HG02852 (cell line): ENCODE results near the gene VGLL4.
A peak's percentile ranks its signal among the peaks of the same experiment; 100 is the strongest.
"Not testable (repeated sequence)": the region's sequence is repeated elsewhere in the genome, so short reads cannot be mapped to it uniquely, and the experiment has no call there.

Source experiments
- ATAC-seq: cut with Tn5 transposase; IDR thresholded peaks from one replicate; pipeline ENCODE4 v1.9.1; 2021; ENCODE audit warnings: mild to moderate bottlenecking, moderate library complexity; ENCODE audit not compliant: unreplicated experiment

VGLL4 gene

DNA sequence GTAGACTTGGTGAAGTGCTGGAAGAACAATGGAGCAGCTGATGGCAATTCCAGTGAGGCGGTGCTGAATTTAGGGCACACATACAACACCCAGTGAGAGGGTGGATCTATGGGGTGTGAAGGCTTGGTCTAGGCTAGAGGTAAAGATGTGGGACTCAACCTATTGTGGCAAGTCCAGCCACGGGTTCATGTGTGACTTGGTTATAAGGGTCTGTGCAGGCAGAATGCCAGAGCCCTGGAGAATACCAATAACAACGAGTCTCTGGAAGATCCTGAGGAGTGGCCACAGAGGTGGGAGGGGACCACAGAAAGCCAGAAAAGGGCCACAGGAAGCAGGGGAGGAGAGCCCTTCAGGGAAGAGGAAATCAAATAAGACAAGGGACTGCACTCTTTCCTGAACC is 55.0 kb downstream of the VGLL4 start:
- ATAC-seq, result no peak

DNA sequence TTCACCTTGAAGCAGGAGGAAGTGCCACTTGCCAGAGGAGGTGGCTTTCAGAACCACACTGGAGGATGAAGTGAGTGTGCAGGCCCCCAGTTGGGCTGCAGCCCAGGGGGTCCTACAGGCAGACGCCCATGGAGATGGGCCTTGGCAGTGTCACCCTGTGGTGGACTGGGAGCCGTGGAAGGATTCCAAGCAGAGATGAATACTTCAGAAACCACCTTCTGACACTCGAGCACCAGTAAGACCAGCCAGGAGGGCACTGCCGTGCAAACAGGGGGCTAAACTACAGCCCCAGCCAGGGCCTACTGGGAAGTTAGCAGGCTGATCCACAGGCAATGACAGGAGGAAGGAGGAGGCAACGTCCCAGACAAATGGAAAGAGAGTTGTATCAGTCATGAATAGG is 55.4 kb downstream of the VGLL4 start:
- ATAC-seq, result no peak

DNA sequence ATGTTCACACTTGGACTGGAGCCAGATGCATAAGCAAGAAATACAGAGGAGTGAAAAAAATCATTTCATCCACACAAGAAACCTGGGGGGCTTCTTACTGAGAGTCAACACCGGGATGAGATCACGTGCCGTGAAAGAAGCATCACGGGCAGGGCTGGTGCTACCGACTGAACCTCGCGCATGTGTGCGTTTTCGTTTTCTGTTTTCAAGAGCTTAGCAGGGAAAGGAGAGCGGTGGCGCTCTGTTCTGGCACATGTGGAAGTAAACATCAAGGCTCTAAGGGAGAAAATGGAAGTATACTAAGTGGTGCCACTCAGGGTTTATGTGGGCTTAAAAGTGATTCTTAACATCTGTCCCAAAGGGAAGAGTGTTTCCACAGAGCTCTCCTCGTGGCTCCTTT is 55.9 kb downstream of the VGLL4 start:
- no peak for ATAC-seq

DNA sequence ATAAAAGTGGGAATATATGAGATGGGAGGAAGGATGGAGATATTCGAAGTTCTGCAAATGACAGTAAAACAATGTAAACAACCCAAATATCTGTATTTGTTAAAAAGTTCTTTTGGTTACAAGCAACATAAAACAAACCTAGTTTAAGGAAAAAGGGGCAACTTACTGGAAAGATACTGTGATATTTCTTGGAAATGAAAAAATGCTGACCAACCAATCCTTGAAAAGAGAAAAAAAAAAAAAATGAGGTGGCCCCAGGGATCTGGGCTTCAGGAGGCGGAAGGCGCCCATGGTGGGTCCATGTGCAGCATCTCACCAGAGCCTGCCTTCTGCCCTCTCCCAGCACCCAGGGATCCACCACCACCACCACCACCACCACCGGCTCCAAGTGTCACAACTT is 59.1 kb downstream of the VGLL4 start:
- ATAC-seq, result no peak

DNA sequence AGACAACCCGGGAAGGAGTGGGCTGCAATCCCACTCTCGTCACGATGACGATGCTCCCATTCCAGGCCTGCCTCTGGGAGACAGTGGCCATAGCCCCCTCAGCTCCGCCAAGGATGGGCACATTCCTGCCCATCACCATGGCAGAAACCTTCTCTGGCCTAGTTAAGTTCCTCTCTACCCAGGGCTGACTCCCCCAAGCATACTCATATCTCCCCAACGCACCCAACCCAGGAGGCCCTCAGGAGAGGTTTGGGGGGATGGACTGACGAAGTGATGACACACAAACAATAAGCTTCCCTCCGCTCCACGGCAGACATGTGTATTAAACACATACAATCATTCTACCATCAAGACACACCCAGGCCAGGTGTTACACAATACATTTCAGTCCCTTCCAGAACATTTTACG is 60.1 kb downstream of the VGLL4 start:
- no peak for ATAC-seq

DNA sequence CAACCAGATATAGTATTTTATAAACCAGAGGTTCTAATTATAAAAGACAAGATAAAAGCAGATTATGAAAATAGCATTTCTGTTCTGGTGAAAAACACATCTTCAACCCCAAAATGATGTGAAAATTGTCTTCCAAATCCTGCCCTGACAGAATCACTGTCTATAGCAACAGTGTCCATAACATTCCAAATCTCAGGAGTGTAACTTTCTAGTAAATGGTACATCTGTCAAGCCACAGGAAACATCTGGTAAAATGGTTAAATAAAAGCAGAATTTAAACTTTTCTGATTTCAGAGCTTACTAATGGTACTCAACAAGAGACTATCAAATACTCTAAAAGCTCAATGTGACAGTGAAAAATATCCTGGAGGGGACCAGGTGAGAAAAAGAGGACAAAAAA is 60.5 kb downstream of the VGLL4 start:
- ATAC-seq, result no peak

DNA sequence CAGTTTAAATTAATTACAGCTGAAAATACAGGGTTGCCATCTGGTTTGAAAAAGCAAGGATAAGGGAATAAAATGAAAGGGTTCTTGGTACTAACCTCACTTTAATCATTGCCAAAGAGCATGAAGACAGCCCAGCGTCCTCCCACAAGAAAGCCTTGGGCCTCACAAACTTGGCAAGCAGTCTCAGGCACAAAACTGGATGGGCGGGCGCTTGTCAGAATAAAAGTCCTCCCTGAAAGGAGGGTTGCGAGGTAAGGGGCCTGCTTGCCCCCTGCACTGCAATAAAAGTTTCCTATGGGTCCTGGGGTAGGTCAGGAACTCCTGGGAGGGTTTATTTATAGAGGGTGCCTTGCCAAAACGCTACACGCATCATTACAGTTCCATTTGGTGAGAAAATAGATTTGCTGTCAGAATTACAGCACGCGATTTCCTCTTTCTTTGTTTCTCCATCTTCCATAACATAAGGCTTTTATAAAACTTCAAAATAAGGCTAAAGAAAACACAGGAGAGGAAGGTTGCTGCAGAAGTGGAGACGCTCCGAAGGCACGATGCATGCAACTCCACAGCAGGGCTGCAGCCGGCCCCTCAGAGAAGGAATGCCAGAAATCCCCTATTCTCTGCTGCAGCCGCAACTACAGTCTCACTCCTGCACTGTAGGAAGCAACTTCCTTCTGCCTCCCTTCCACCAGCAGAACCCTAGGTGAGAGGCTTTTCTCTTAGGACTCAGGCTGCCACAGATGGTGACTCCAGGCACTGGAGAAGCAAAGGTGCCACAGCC is 61.3 kb downstream of the VGLL4 start:
- peak; percentile 56 for ATAC-seq

DNA sequence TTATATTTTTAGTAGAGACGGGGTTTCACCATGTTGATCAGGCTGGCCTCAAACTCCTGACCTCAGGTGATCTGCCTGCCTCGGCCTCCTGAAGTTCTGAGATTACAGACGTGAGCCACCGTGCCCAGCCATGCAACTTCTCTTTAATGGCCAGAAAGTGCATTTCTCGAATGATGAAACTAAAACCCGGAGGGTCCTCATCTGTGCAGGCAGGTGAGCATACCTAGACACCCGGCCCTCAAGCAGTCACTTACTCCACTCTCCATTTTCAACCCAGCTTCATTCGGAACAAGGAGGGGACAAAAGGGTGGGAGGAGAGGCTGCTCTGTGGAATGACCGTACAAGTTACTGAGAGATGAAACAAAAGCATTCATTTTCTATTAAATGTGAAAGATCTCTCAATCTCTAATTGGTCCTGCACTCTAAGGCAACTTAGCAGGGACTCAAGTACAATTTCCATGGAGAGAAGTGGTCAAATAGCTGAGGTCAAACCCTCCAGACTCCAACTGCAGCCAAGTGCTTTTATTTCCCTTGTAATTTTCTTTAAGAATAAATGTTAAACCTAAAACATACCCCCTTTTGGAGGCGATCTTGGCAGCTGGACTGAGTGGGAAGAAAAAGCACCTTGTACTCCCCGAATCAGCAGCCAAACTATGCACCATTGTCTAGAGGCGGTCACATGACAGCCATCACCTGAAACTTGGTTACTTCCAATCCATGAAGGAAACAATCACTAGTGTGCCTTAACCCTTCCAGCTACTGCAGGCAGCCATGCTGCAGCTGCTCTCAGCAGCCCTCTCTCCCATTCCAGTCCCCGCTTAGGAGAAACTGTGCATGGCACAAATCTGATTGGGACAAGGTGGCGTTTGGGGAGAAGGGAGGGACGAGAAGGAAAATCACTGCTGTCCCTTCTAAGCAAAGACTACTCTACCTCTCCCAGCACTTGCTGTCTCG is 62.2 kb downstream of the VGLL4 start:
- ATAC-seq, result no peak

DNA sequence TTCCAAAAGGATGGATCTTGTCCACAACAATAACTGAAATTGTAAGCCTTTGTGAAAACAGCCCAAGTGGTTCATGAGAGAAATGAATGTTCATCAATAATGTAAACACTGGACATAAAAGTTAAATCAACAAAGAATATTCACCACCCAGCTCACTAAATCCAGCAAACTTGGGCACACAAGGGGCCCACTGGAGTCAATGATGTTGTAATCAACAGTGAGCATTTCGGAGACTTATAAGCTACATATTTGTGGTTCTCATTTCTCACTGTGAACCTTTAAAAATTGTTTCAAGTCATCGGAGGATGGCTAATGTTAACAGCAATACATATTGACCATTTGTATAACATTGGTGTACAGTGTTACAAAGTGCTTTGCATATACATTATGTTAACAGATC is 63.1 kb downstream of the VGLL4 start:
- no peak for ATAC-seq

DNA sequence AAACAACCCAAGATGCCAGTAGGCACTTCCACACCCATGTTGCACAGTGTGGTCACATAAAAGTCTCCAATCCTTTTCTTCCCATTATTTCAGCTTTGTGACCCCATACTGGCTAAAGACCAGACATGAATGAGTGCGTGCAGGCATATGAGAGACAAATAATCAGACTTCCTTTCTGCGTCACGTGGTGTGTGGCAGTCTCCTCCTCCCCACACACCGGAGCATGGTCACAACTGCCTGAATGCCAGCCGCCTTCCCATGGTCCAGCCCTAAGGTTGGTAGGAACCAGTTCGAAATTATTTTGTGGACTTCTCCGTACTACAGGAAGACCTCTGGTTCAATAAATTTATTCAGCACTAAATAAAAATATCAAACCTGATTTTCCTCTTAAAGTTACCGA is 65.5 kb downstream of the VGLL4 start:
- ATAC-seq, result no peak

DNA sequence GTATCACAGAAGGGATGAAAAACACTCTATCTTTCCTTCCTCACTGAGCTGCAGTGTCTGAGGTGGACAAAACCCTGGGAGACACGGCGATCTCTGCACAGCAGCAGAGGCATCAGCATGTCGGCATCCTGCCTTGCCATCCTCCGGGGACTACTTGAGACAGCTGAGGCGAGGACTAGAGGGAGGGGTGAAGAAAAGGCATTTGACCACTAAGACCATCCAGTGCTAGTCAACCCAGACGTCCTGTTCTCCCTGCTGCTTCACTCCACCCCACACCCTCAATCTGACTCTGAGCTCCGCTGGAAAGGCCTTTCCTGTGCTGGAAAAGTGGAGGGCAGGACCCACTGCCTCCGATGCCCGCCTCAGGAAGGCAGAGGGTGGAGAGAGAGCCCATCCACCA is 67.3 kb downstream of the VGLL4 start:
- no peak for ATAC-seq

DNA sequence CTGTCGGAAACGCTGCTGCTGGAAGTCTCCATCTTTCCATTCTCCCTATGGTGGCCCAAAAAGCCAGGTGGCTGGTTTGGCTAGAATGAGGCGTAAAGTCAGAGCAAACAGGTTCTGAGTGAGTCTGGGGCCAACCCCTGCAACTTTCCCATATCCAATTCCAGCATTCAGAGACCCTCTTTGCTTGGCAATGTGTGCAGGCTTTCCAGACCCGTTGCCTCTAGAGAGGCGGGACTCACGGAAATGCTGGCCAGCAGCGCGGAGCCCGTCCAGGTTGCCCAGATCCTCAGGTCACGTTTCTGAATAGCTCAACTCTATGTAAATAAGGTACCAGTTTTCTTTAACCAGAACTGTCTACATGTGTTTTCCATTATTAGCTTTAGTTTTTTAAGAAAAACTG is 68.0 kb downstream of the VGLL4 start:
- ATAC-seq, result no peak

DNA sequence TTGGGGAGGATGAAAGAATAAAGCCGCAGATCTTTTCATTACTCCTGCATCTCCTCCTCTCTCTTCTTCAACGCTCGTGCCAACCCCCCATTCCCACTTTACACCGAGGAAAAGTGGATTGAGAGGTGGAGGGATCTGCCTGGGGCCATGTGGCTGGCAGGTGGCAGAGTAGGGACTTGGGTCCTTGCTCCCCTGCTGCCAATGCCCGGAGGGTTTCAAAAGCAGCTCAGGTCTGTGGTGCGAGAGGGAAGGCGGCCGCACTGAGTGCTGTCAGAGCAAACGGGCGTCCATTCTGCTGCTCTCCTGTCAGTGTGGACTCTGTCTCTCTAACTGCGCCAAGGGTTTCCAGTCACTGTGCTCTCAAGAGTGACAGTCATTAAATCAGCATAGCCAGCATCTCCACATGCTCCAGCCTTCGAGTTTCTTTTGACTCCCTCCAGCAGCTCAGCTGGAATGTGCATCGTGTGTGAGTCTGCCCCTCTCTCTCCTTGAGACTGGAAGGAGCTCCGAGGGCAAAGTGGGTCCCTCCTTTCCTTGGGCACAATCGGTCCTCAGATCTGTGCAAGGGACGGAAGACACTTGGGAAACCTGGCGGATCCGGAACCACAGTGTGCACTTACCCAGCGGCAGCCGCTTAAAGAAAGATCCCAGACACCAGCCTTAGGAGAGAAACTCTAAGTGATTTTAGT is 68.6 kb downstream of the VGLL4 start:
- ATAC-seq, result no peak

DNA sequence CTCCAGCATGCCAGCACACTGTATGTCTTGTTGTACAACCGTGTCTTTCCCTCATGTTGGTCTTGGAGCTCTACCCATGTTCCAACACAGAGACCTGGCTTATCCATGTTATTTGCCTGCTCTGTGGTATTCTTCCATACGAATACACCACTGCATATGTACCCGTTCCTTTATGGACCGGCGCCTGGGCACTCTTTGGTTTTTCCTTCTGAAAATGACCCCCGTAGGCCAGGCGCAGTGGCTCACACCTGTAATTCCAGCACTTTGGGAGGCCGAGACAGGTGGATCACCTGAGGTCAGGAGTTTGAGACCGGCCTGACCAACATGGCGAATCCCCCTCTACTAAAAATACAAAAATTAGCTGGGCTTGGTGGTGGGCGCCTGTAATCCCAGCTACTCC is 71.1 kb downstream of the VGLL4 start:
- not testable (repeated sequence) for ATAC-seq

DNA sequence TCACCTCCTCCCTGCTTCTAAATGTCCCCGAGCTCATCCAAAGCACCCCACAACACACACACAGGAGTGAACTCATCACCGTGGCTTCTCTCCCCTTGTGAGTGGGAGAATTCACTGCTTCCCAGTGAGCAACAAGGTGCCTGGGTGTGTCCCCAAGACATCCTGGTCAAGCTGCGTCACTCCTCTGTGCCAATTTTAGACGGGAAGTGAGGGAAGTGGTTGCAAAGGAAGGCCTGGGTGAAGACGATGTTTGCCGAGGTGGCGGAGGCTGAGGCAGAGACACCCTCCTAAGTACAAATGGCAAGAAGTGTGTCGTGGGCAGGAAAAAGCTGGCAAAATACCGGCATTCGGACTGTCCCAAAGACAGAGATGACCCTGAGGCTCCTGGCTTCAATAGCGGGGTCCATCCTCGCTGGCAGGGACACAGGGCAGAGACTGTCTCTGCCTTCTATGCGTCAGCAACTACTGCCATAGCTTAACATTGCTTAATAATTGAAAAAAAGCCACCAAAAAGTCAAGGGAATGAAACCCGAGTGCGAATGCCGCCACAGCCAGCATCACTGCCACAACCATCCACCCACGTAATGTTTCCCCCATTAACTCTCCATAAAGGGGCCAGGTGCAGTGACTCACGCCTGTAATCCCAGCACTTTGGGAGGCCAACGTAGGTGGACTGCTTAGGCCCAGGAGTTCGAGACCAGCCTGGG is 72.8 kb downstream of the VGLL4 start:
- no peak for ATAC-seq

DNA sequence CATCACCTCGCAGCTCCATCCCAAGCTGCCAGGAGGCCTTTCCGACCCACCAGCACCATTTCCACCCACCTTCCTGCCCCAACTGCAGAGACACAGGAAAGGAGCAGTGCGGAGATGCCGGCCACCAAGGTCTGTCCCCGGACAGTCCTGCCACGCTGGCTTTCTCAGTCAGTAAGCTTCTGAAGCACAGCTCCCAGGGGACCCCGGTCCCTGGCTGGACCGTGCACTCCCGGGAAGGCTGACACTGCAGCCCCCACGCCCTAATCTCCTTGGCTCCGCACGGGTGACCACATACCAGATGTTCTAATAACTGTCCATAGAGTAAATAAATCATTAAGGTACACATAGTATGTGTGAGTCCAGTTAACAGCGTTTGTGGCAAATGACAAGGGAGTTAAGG is 73.5 kb downstream of the VGLL4 start:
- ATAC-seq, result no peak

DNA sequence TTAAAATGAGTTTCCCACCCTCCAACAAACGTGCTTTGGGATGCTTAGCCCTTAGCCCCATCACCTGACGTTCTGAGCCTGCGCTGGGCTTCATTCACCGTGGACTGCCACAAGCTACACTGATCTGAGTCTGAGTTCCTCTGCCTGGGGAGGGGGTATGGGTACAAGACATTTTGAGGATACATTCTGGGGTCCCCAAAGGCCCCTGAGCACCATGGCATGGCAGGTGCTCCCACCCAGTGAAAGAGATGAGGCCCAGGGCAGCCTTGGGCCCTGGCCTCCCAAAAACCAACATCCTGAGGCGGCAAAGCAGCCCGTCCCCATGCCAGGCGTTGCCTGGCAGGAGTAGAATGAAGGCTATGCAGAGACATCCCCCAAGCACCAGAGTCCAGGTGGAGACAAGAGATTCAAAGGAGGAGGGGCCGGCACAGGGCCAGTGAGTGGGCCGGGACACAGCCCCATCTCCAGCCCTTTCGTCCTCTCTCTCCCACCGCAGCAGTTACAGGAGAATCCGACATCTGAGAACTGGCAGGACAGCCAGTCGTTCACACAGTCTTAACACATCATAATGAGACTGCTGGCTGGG is 74.5 kb downstream of the VGLL4 start:
- no peak for ATAC-seq

DNA sequence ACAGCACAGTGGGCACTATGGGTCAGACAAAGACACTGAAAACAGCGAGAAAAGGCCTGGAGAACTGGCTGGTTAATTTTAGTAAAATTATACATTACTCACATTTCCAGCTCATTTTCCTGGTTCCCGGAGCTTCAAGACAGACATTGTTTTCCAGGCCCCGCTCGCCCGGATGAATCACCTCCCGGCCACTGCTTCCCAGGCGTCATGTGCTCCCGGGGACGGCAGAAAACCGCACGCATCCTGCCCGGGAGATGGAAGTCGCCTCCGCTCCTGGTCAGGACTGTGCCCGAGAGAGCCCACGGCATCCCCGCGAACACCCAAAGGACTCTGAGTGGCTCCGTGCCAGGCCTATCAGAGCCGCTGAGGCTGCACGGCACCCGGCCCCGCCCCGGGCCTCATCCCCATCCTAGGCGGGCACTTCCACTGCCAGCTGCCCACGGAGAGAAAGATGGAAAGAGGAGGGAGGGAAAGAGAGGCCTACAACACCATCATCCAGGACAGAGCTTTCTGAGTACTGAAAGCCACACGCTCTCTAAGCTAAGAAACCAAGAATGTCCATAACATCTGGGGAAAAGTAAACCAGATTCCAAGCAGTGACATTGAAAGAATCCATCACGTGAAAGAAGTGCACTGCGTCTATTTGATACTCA is 75.1 kb downstream of the VGLL4 start:
- ATAC-seq, result no peak

DNA sequence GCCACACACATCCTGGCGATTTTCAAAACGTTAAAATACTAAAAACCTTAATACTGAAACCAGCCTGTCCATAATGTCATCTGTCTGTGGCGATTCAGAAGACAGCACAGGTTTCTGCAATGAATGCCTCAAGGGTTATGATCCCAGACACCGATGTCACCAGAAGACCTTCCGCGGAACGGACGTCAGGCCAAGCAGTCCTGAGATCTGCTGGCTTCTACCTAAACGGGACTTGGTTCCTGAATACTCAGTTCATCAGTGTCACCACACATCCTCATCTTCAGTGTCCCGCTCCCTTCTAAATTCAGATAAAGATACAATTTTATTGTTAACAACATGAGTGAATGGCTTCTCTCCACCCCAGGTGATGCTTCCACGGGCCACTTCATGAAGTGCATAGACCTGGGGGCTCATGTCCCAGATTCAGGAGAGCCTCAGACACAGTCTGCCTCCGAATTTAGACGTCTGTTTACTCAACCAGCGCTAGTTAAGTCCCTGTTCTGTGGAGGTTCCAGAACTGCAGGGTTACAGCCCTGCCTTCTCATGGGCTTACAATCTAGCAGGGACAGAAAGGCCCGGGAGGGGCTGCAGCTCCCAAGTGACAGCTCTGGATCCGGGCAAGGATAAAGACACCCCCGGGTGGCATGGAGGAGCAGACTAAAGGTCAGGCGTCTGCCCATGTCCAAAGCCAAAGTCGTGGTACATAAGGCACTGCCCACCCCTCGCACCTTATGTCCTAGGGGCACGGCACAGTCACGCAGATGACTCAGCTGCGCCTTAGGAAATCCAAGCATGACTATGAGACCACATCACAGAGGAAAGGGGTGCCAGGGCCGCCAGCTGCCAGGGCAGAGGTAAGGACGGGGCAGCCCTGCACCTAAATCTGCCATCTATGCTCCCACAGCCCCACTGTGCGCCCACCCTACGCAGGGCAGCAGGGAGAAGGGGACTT is 75.9 kb downstream of the VGLL4 start:
- ATAC-seq, result no peak
